Fibroblast of gingiva (primary cell): Measurements from ENCODE around the gene BRICD5.

Experiments used
- DNase-seq: peaks from one replicate; pipeline ENCODE4 v3.0.0-alpha.2; 2011; ENCODE audit warnings: low read depth

The BRICD5 gene

GRCh38 chr16:2199095-2199494 lies 11.6 kb downstream of the BRICD5 start:
- DNase-seq = no peak

DNA sequence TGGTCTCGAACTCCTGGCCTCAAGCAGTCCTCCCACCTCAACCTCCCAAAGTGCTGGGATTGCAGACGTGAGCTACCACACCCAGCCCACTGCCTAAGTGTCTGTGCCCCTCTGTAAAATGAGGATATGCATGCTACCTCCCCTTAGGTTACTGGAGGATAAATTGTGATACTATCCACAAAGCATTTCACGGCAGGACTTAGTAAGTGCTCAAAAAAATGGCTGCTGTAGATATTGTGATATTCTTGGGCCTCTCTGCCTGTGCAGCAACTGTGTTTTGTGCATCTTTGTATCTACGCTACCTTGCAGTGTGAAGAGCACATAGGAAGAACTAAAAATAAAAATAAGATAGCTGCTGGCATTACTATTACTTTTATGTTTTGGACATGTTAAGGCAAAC lies 12.4 kb downstream of the BRICD5 start:
- no peak for DNase-seq

DNA sequence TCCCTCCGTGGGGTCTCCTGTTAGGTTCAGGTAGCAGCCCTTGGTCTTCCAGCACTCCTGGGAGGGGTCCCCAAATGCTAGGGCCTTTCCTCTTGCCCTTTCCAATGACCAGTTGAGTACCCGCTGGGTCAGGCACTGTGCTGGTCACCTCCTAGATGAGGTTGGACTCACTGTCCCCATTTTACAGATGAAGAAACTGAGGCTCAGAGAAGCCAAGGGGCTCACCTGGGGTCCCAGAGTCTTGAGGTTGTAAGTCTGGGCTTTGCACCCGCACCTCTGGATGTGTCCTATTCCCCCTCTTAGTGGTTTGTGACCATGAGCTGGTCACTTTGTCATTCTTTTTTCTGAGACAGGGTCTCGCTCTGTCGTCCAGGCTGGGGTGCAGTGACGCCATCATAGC lies 12.9 kb downstream of the BRICD5 start:
- DNase-seq = no peak

DNA sequence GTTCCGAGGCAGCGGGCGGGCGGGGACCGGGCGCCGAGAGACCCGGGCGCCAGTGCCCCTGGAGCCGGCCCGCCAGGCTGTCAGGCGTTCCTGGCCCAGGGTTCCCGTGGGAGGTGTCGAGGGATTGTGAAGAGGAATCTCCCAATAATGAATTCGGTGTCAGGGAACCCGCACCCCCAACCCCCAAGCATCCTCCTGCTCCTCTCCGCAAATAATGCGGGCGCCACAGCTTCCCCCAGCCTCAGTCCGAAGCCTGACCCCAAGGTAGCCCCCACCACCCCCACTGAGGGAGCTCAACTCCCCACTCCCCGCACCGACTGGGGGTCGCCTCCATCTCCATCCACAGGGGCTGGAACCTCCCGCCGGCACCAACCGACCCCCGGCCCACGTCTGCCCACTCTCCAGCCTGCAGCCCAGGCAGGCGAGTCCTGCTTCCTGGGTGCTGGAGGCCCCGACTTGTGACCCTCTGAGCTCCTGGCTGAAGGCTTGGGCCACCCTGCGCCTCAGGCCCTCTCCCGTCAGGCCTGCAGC lies 13.6 kb downstream of the BRICD5 start:
- no peak for DNase-seq

- no peak for DNase-seq
Measured at GRCh38 chr16:2196162-2196980, 14.3 kb downstream of the BRICD5 start, which contains the start of gene CASKIN1. TSS of gene CASKIN1 (minus strand) at chr16:2196605. CDS start at chr16:2196432, 173 bp downstream.

GRCh38 chr16:2195322-2196161 lies 15.1 kb downstream of the BRICD5 start:
- no peak for DNase-seq

GRCh38 chr16:2194852-2195321 lies 15.8 kb downstream of the BRICD5 start:
- no peak for DNase-seq

GRCh38 chr16:2194166-2194834 lies 16.4 kb downstream of the BRICD5 start:
- DNase-seq = no peak

DNA sequence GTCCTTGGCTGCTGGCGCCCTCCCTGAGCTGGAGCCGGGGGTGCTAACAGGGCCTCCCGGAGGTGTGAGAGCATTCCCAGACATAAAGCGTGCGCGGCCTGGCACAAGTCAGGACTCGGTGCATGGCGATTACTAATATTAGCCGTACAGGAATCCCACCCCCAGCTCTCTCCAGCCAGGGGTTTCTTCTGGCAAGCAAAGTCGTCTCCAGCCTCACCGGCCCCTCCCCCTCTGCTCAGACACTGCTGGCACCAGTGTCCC lies 19.3 kb downstream of the BRICD5 start:
- DNase-seq = no peak

- no peak for DNase-seq
Measured at GRCh38 chr16:2190659-2191445, 19.8 kb downstream of the BRICD5 start.

GRCh38 chr16:2190002-2190658 lies 20.5 kb downstream of the BRICD5 start:
- no peak for DNase-seq

DNA sequence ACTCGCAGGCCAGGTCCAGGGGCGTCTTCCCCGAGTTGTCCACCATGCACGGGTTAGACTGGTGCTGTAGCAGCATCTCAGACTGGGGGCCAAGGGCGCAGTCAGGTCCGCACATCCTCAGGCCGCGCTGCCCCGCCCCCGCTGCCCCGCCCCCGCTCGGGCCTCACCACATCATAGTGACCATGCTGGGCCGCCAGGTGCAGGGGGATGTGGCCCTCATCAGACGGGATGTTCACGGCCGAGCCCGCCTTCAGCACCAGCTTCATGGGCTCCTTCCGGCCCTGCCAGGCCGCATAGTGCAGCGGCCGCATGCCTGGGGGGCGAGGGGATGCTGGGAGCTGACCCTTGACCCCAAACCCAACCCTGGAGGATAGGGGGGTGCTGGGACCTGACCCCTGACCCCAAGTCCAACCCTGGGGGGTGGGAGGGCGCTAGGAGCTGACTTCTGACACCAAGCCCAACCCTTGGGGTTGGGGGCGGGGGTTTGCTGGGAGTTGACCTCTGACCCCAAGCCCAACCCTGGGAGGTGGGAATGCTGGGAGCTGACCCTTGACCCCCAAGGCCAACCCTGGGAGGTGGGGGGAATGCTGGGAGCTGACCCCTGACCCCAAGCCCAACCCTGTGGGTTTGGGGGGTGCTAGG lies 21.3 kb downstream of the BRICD5 start:
- DNase-seq = no peak

GRCh38 chr16:2188395-2188794 lies 22.3 kb downstream of the BRICD5 start:
- no peak for DNase-seq

GRCh38 chr16:2187212-2187611 lies 23.5 kb downstream of the BRICD5 start:
- no peak for DNase-seq

GRCh38 chr16:2186505-2186904 lies 24.2 kb downstream of the BRICD5 start:
- DNase-seq = no peak

- DNase-seq = no peak
Measured at GRCh38 chr16:2186064-2186463, 24.6 kb downstream of the BRICD5 start.

DNA sequence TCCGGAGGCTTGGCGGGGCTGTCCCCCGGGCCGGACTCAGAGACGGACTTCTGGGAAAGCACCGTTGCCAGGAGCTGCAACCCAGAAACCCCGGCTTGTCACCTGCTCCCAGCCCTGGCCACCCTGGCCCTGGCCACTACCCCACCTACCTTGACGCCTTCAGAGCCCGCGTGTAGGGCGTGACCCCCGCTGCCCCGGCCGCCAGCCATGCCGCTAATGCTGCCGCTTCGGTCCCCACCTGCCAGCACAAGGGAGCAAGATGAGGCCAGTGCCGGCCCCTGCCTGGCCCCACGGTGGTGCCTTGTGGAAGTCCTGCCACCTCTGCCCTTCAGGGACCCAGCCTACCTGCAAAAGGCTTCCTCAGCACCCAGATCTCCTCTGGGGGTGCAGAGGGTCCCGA lies 25.7 kb downstream of the BRICD5 start:
- no peak for DNase-seq

- no peak for DNase-seq
Measured at GRCh38 chr16:2184346-2184745, 26.3 kb downstream of the BRICD5 start.

- DNase-seq = no peak
Measured at GRCh38 chr16:2183671-2184070, 27.0 kb downstream of the BRICD5 start.

DNA sequence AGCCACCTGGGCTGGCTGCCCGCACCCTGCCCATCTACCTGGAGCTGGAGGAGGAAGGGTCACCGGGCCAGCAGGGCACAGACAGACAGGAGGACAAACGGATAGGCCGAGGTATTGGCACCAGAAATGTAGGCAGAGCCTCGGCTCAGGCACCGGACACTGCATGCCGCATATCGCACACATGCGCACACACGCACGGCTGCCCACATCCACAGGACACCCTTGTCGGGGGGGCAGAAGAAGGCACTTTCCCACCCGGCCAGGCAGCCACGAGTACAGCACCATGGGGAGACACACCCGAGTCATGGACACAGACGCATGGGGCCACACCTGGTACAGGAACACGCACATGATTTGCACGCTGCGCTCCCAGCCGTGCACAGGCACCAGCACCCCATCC lies 28.7 kb downstream of the BRICD5 start:
- no peak for DNase-seq
